Type B pancreatic cell (in vitro differentiated cells): Measurements from ENCODE around the gene ST6GALNAC5. TPM values are rescaled to one million over a fixed set of nuclear protein-coding genes. Genes with fewer than 3 reads are reported as not detected.

Experiments used
- DNase-seq: peaks from one replicate; pipeline ENCODE4 v3.0.0; 2021; ENCODE audit warnings: mixed read lengths; ENCODE audit not compliant: unreplicated experiment; ENCODE audit errors: extremely low spot score
- H3K27ac Mint-ChIP-seq: 2 replicates; pipeline ENCODE4 v1.8.0; 2021; ENCODE audit warnings: mild to moderate bottlenecking, mixed read lengths
- H3K27me3 Mint-ChIP-seq: 2 replicates; pipeline ENCODE4 v1.8.0; 2021; ENCODE audit warnings: mixed read lengths
- H3K36me3 Mint-ChIP-seq: 2 replicates; pipeline ENCODE4 v1.8.0; 2021; ENCODE audit warnings: mixed read lengths
- H3K4me1 Mint-ChIP-seq: one replicate; pipeline ENCODE4 v1.8.0; 2021; ENCODE audit warnings: mixed read lengths; ENCODE audit not compliant: unreplicated experiment
- H3K4me3 Mint-ChIP-seq: 2 replicates; pipeline ENCODE4 v1.8.0; 2021; ENCODE audit warnings: mild to moderate bottlenecking, mixed read lengths
- H3K9me3 Mint-ChIP-seq: 2 replicates; pipeline ENCODE4 v1.8.0; 2021; ENCODE audit warnings: mixed read lengths
- CTCF ChIP-seq: fragments of 200-600 bp; sonication (generic); conservative IDR thresholded peaks from 2 replicates; pipeline ENCODE4 v1.5.0; 2021; ENCODE audit warnings: antibody characterized with exemption, mild to moderate bottlenecking
- total RNA-seq: library from RNA; stranded (reverse); gene quantifications from 2 replicates; pipeline ENCODE4 v1.2.1, GENCODE V29; 2021; ENCODE audit warnings: low replicate concordance

Gene ST6GALNAC5
- total RNA-seq, 1 donor from 2014 or later, result 36.6 TPM

GRCh38 chr1:76925825-76926224 lies 58.5 kb downstream of the ST6GALNAC5 start:
- no peak for DNase-seq
- Mint-ChIP-seq H3K27ac (no peak overlapping the region), H3K36me3 (no peaks in the 10 kb centered on the region), H3K9me3 (no peaks in the 10 kb centered on the region), H3K27me3 (no peaks in the 10 kb centered on the region), H3K4me1 (no peaks in the 10 kb centered on the region), H3K4me3 (no peak overlapping the region)
- no peak for TF ChIP-seq CTCF

DNA sequence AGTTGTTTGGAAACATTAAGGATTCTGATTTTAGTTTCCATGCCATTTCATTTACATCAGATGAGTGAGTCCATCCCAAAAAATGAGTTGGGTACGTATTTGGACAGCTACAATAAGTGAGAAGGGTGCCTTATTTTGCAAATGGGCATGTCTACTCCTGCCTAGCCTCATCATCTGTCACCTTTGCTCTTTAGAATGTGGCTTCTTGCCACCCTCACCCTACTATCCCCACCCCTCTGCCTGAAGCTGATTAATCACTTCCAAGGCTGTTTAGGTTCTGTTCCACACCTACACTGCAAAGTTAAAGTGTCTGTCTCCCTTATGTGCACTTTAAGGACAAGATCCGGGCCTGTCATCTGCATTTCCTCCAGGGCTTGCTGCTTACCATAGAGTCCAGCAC lies 61.2 kb downstream of the ST6GALNAC5 start:
- Mint-ChIP-seq H3K9me3 (peaks cover 4% of the 10 kb centered on the region), H3K4me3 (no peak overlapping the region), H3K27ac (no peak overlapping the region), H3K4me1 (no peaks in the 10 kb centered on the region), H3K27me3 (no peaks in the 10 kb centered on the region), H3K36me3 (peaks cover 3% of the 10 kb centered on the region)
- DNase-seq, result no peak
- no peak for TF ChIP-seq CTCF

GRCh38 chr1:76929136-76929535 lies 61.9 kb downstream of the ST6GALNAC5 start:
- H3K9me3 Mint-ChIP-seq, result peaks cover 4% of the 10 kb centered on the region
- no peak overlapping the region for H3K27ac Mint-ChIP-seq
- peaks cover 4% of the 10 kb centered on the region for H3K4me1 Mint-ChIP-seq
- no peak for TF ChIP-seq CTCF
- H3K27me3 Mint-ChIP-seq, result no peaks in the 10 kb centered on the region
- peaks cover 3% of the 10 kb centered on the region for H3K36me3 Mint-ChIP-seq
- DNase-seq, result no peak
- H3K4me3 Mint-ChIP-seq, result no peak overlapping the region

DNA sequence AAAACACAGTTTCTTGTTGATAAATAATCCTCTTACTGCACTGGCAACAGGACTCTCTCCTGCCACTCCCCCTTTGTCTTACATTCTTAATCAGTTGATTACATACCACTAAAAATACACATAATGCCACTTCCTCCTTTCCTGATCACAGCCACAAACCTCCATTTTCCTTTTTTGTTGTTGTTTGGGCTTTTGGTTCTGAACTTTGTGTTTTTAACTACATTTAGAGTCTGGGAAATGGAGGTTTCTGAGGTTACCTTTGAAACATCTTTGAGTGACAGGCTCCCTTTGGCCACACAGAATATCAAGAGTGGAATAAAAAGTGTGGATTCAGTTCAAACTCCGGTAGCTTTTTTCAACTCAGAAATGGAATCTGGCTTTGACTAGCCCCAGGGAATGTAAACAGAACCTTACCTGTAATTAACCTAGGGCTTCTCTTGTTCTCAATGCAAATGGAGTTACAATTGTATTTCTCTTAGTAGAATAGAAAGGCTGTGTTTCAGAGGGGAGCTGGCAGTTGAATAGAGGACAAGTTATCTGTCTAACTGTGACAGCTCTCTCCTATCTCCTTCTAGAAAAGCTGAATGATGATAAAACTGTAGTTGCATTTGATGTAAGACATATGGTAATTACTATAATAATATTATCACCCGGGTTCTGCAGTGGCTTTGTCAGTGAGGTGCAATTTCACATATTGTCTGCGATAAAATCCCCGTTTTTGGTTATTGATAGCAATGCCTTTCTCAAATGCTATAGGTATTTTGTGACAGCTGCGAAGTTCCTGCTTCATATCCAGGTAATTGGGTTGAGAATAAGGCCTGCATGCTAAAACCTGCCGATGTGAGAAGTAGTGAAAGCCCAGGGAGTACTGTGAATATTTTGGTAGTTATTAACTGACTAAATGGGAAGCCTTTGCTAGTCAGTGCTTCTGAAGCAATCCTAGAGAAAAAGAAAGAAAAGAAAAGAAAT lies 66.9 kb downstream of the ST6GALNAC5 start:
- H3K9me3 Mint-ChIP-seq, result peaks cover 4% of the 10 kb centered on the region
- DNase-seq, result no peak
- TF ChIP-seq CTCF, result no peak
- no peak overlapping the region for H3K4me3 Mint-ChIP-seq
- peaks cover 3% of the 10 kb centered on the region for H3K36me3 Mint-ChIP-seq
- H3K27me3 Mint-ChIP-seq, result peaks cover 8% of the 10 kb centered on the region
- peaks cover 18% of the 10 kb centered on the region for H3K4me1 Mint-ChIP-seq
- peak overlapping the region; percentile 54 for H3K27ac Mint-ChIP-seq

GRCh38 chr1:76938304-76938703 lies 71.0 kb downstream of the ST6GALNAC5 start:
- no peak for TF ChIP-seq CTCF
- Mint-ChIP-seq H3K9me3 (peaks cover 4% of the 10 kb centered on the region), H3K4me3 (no peak overlapping the region), H3K27ac (no peak overlapping the region), H3K27me3 (peaks cover 8% of the 10 kb centered on the region), H3K4me1 (peaks cover 20% of the 10 kb centered on the region), H3K36me3 (no peaks in the 10 kb centered on the region)
- DNase-seq, result no peak
